GM12873 (cell line): ENCODE data around the gene ARHGEF11.

Experiments
- CTCF ChIP-seq: IDR thresholded peaks from 2 replicates; pipeline ENCODE4 v1.5.1; 2012; ENCODE audit warnings: low read depth, mild to moderate bottlenecking, moderate library complexity, low read length, control low read depth; ENCODE audit not compliant: insufficient read depth; ENCODE audit errors: missing control alignments

Gene ARHGEF11

GRCh38 chr1:156926175-156926574 is 119.4 kb downstream of the ARHGEF11 start:
- no peak for TF ChIP-seq CTCF

- TF ChIP-seq CTCF, result no peak
These were observed 120.2 kb downstream of the ARHGEF11 start for GRCh38 chr1:156925154-156926010.

GRCh38 chr1:156924478-156925153 is 120.9 kb downstream of the ARHGEF11 start:
- no peak for TF ChIP-seq CTCF

- no peak for TF ChIP-seq CTCF
These were observed 121.7 kb downstream of the ARHGEF11 start for GRCh38 chr1:156923670-156924477.

- no peak for TF ChIP-seq CTCF
These were observed 122.4 kb downstream of the ARHGEF11 start for GRCh38 chr1:156922986-156923669.

- TF ChIP-seq CTCF, result no peak
These were observed 124.5 kb downstream of the ARHGEF11 start for GRCh38 chr1:156921053-156921529.
